ENCODE results near the gene TUBA1B. TPM values are rescaled to one million over a fixed set of nuclear protein-coding genes. Genes with fewer than 3 reads are reported as not detected.

TUBA1B gene
- total and polyA plus RNA-seq, 2 of the 8 experiments (the other 6 are each of a cell fraction or from before 2014, with no cell fraction given), result 2,092 to 6,837 TPM

DNA sequence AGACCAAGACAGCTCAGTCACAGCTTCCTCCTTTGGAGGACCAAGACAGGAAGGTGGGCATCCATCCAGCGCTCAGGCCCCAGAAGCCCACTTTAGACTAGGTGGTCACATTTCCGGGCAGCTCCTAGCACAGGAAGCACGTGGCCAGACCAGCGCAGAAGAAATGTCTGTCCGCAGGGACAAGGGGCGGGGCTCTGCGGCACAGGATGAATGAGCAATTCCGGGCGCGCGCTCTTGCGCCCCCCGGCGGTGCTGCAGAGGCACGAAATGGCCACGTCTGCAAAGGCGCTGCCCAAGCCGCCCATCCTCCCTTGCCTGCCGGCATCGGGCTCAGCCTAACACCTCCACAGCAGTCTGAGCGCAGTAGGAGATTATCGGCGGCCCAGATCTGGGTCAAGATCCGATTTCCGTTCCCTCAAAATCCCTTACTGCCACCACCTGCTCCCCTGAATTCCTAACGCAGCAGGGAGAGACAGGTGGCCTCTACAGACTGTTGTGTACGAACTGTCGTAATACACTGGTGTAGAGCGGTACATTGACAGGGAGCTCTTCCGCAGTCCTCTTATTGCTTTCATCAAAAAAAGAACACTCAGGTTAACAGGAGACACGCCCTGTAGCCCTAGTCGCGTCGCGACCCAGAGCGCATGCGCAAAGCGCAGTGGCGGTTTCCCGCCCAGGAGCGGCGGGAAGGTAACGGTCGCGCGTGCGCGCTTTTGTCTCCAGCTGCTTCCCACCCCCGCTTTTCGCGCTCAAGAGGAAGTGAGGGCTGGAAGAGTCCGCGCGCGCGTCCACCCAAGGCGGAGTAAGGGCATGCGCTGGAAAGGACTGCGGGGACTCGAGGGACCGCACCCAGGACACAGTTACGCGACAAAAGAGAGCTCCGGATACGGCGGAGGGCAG is 794 bp downstream of the TUBA1B start (continued):
- peak; percentile 69; the same call in 1 of the 2 replicates for TF ChIP-seq TAF1 (IDR thresholded peaks at IDR 0.05; ENCODE audit: low read depth, low read length)
- TF ChIP-seq CREB1 (IDR thresholded peaks at IDR 0.05), result peak; percentile 68
- no peak for TF ChIP-seq HDAC6 (IDR thresholded peaks at IDR 0.05; ENCODE audit: low read depth, low read length)
- TF ChIP-seq RNF2 (IDR thresholded peaks at IDR 0.05; ENCODE audit: borderline replicate concordance, low read depth, low read length, missing control alignments, poor library complexity, severe bottlenecking), result no peak
- TF ChIP-seq BCL11A (IDR thresholded peaks at IDR 0.05; ENCODE audit: low read depth in 2 of 2, low read length in 2 of 2), result no peak
- TF ChIP-seq ZNF274 (IDR thresholded peaks at IDR 0.05; ENCODE audit: borderline replicate concordance, extremely low read depth, low read length), result no peak
- TF ChIP-seq BACH1 (IDR thresholded peaks at IDR 0.05; ENCODE audit: low read length), result peak; percentile 79
- no peak for TF ChIP-seq JUN (IDR thresholded peaks at IDR 0.05; ENCODE audit: low read depth, low read length)
- TF ChIP-seq NANOG (IDR thresholded peaks at IDR 0.05; ENCODE audit: insufficient read depth, low read depth, low read length, poor library complexity, severe bottlenecking), result no peak
- peak; percentile 70; the same call in 1 of the 2 replicates for TF ChIP-seq SP1 (IDR thresholded peaks at IDR 0.05; ENCODE audit: low read depth, low read length)
- TF ChIP-seq RXRA (IDR thresholded peaks at IDR 0.05; ENCODE audit: insufficient read depth, low read depth, low read length), result no peak
- TF ChIP-seq GABPA (IDR thresholded peaks at IDR 0.05; ENCODE audit: borderline replicate concordance, insufficient read depth, low read length), result no peak
- peak; percentile 67; the same call in 1 of the 2 replicates for TF ChIP-seq EGR1 (IDR thresholded peaks at IDR 0.05; ENCODE audit: borderline replicate concordance, low read depth, low read length)
- TF ChIP-seq CTBP2 (IDR thresholded peaks at IDR 0.05; ENCODE audit: borderline replicate concordance, insufficient read depth, insufficient read length, low read length), result no peak
- TF ChIP-seq, protein P1, sequence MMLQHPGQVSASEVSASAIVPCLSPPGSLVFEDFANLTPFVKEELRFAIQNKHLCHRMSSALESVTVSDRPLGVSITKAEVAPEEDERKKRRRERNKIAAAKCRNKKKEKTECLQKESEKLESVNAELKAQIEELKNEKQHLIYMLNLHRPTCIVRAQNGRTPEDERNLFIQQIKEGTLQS (IDR thresholded peaks at IDR 0.05; ENCODE audit: insufficient read depth, low read depth, low read length), result 0 out of 2 replicates have a peak, but pooled peaks have one; percentile 7
- no peak for TF ChIP-seq KDM1A (IDR thresholded peaks at IDR 0.05; ENCODE audit: borderline replicate concordance, low read length)
- TF ChIP-seq, protein P2, sequence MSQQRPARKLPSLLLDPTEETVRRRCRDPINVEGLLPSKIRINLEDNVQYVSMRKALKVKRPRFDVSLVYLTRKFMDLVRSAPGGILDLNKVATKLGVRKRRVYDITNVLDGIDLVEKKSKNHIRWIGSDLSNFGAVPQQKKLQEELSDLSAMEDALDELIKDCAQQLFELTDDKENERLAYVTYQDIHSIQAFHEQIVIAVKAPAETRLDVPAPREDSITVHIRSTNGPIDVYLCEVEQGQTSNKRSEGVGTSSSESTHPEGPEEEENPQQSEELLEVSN (IDR thresholded peaks at IDR 0.05), result peak; percentile 99
- TF ChIP-seq CBX5 (IDR thresholded peaks at IDR 0.05; ENCODE audit: low read depth, low read length), result no peak
- TF ChIP-seq JUND (IDR thresholded peaks at IDR 0.05; ENCODE audit: low read length), result no peak
- TF ChIP-seq FOSL1 (IDR thresholded peaks at IDR 0.05; ENCODE audit: insufficient read depth, low read depth, low read length), result no peak
- TF ChIP-seq SIN3A (conservative IDR thresholded peaks at IDR 0.05 in 1 of 2, IDR thresholded peaks at IDR 0.05 in 1 of 2; ENCODE audit: low read depth in 1 of 2, low read length in 2 of 2), result peak; percentile 89 to 94
